GM12873 (cell line): Measurements from ENCODE around the gene TSPAN13.

Experiments used
- CTCF ChIP-seq: IDR thresholded peaks from 2 replicates; pipeline ENCODE4 v1.5.1; 2012; ENCODE audit warnings: low read depth, mild to moderate bottlenecking, moderate library complexity, low read length, control low read depth; ENCODE audit not compliant: insufficient read depth; ENCODE audit errors: missing control alignments

TSPAN13 gene

GRCh38 chr7:16740623-16740953 is 13.0 kb upstream of the TSPAN13 start:
- TF ChIP-seq CTCF: no peak

GRCh38 chr7:16740996-16741395 is 12.6 kb upstream of the TSPAN13 start:
- TF ChIP-seq CTCF: no peak

- no peak for TF ChIP-seq CTCF
Observed at GRCh38 chr7:16741676-16742075, 11.9 kb upstream of the TSPAN13 start.

DNA sequence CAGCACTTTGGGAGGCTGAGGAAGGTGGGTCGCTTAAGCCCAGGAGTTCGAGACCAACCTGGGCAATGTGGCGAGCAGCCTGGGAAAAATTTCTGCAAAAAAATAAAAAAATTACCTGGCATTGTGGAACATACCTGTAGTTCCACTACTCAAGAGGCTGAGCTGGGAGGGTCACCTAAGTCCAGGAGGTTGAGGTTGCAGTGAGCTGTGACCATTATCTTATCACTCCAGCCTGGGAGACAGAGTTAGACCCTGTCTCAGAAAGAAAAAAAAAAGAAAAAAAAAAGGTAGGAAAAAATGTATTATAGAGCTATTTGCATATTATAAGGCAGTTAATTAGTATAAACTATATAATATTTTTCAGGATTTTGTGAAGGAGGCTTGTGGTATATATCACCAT is 11.0 kb upstream of the TSPAN13 start:
- TF ChIP-seq CTCF: no peak

DNA sequence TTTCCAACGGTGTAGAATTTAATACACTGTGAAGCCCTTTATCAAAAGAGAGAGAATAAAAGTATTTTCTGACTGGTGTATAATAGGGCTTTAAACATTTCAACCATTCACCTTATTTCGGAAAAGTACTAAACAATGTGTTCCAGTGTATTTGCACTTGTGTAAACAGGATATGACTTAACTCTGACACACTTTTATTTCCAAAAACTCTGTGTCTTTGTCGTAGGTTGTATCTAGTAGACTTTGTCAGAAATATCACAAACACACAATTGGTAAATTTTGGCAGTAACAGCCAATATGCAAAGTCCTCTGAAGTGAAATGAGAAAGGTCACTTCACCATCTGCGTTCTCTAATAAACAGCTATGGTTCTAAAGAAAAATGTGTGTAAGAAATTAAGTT is 10.3 kb upstream of the TSPAN13 start:
- TF ChIP-seq CTCF: no peak

GRCh38 chr7:16744518-16745250 is 8.9 kb upstream of the TSPAN13 start:
- TF ChIP-seq CTCF: no peak

- no peak for TF ChIP-seq CTCF
Observed at GRCh38 chr7:16745645-16746044, 7.9 kb upstream of the TSPAN13 start.
